Epithelial cell of proximal tubule (primary cell): ENCODE data around the gene OR8G1. TPM values are rescaled to one million over a fixed set of nuclear protein-coding genes. Genes with fewer than 3 reads are reported as not detected.

ENCODE experiments used
- DNase-seq: peaks from one replicate; pipeline ENCODE4 v3.0.0-alpha.2; 2011; ENCODE audit warnings: low read depth
- H3K4me3 ChIP-seq: 2 replicates; pipeline ENCODE4 v1.5.1; 2011; ENCODE audit warnings: low read depth, mild to moderate bottlenecking, low read length
- total RNA-seq: library from RNA; depleted of rRNA; stranded (reverse); fragments of >200 nt; gene quantifications from 2 replicates; pipeline ENCODE4 v1.2.3, GENCODE V29; 2015
- TF ChIP-seq, protein P1 (sequence below): conservative IDR thresholded peaks from 2 replicates; pipeline ENCODE4 v1.5.1; 2012; ENCODE audit warnings: low read depth, mild to moderate bottlenecking, low read length

Gene OR8G1
- total RNA-seq, 1 donor from 2014 or later, result not detected

DNA sequence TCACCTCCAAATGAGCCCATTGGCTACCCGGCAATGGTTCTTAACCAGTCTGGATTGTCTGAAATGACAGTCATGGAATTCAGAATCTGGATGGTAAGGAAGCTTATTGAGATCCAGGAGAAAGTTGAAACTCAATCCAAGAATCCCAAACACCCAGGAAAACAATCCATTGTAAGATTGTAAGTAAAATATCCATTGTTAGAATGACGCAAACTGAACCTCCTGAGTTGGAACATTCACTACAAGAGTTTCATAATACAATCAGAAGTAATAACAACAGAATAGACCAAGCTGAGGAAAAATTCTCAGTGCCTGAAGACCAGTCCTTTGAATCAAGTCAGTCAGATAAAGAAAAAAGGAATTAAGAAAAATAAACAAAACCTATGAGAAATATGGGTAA, 37.4 kb downstream of the OR8G1 start:
- no peak for DNase-seq
- no peak overlapping the region for H3K4me3 ChIP-seq
- TF ChIP-seq, protein P1, sequence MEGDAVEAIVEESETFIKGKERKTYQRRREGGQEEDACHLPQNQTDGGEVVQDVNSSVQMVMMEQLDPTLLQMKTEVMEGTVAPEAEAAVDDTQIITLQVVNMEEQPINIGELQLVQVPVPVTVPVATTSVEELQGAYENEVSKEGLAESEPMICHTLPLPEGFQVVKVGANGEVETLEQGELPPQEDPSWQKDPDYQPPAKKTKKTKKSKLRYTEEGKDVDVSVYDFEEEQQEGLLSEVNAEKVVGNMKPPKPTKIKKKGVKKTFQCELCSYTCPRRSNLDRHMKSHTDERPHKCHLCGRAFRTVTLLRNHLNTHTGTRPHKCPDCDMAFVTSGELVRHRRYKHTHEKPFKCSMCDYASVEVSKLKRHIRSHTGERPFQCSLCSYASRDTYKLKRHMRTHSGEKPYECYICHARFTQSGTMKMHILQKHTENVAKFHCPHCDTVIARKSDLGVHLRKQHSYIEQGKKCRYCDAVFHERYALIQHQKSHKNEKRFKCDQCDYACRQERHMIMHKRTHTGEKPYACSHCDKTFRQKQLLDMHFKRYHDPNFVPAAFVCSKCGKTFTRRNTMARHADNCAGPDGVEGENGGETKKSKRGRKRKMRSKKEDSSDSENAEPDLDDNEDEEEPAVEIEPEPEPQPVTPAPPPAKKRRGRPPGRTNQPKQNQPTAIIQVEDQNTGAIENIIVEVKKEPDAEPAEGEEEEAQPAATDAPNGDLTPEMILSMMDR, result no peak

DNA sequence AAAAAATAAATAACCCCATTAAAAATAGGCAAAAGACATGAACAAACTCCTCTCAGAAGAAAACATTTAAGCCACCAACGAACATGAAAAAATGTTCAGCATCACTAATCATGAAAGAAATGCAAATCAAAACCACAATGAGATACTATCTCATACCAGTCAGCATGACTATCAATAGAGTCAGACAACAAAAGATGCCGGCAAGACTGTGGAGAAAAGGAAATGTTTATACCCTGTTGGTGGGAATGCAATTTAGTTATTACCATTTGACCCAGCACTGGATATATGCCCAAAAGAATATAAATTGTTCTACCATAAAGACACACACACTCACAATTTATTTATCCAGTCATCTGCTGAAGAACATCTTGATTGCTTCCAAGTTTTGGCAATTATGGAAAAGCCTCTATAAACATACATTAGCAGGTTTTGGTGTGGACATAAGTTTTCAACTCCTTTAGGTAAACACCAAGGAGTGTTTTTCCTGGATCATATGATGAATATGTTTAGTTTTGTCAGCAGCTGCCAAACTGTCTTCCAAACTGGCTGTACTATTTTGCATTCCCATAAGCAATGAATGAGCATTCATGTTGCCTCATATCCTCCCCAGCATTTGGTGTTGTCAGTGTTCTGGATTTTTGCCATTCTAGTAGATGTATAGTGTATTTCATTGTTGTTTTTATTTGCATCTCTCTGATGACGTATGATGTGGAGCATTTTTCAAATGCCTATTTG, 44.9 kb downstream of the OR8G1 start:
- no peak for DNase-seq
- H3K4me3 ChIP-seq, result no peak overlapping the region
- TF ChIP-seq, protein P1, result no peak

DNA sequence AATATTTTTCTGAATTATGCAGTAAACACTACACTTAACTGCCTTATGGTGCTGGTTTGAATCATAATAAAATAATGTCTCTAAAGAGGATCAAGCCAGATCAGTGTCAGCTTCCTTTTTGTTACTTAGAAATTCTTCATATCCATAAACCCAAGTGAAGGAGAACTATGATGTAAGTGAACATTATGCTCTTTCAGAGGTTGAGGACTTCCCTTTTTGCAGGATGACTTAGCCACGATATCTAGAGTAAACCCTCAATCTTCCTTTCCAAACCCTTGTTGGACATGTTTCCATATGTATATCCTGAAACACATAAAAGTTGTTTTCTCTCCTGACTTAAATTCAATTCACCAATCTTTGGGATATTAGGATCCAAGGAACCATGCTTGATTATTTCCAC, 53.8 kb downstream of the OR8G1 start:
- H3K4me3 ChIP-seq, result no peak overlapping the region
- no peak for DNase-seq
- TF ChIP-seq, protein P1, result no peak

DNA sequence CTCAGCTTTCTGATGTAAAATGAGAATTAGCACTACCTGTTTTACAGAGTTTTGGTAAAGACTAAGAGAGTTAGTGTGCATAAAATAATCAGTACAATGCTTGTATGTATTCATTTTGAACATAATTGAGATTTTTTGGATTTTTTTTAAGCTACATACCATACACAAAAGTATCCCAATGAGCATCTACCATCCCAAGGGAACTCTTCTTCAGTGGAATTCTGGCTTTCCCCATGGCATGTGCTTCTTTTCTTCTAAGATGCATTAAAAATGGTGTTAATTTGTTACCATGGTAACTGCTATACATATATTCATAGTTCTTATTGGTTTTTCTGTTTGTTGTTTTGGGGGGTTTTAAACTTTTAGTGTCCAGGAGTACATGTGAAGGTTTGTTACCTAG, 55.1 kb downstream of the OR8G1 start:
- no peak for DNase-seq
- H3K4me3 ChIP-seq, result no peak overlapping the region
- TF ChIP-seq, protein P1, result no peak

DNA sequence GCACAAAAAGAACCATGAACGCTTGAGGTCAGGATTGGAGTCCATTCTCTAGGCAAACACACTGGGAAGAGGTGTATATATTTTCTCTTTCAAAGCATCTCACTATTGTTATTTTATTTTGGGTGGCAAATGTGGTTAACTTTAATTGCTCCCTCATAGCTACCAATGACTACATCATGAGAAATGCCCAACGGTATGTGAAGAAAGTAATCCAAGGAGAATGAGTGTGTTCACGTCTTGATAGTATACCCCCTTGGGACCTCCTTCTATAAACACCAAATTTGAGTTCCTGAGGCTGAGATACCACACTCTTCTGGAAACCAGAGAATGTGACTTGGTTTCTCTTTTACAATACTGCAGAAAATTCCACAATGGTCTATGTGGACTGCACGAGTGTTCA, 57.0 kb downstream of the OR8G1 start:
- H3K4me3 ChIP-seq, result no peak overlapping the region
- TF ChIP-seq, protein P1, result no peak
- DNase-seq, result no peak

DNA sequence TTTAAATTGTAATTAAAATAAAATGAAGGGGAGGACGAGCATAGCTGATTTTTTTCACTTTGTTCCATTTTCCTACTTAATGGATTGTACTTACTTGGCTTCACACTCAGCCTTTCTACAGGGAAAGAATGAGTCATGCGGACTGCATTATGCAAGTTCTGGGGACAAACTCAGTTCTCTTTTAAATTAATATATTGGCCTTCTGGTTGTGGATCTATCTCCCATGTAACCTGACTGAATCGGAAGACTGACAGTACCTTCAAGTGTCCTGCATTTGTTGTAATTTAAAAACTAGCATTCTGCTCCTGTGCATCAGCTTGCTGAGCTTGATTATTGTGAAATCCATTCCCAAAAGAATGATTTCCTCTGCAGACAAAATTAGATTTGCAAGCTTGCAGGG, 60.7 kb downstream of the OR8G1 start:
- no peak overlapping the region for H3K4me3 ChIP-seq
- DNase-seq, result peak; percentile 6
- TF ChIP-seq, protein P1, result no peak

DNA sequence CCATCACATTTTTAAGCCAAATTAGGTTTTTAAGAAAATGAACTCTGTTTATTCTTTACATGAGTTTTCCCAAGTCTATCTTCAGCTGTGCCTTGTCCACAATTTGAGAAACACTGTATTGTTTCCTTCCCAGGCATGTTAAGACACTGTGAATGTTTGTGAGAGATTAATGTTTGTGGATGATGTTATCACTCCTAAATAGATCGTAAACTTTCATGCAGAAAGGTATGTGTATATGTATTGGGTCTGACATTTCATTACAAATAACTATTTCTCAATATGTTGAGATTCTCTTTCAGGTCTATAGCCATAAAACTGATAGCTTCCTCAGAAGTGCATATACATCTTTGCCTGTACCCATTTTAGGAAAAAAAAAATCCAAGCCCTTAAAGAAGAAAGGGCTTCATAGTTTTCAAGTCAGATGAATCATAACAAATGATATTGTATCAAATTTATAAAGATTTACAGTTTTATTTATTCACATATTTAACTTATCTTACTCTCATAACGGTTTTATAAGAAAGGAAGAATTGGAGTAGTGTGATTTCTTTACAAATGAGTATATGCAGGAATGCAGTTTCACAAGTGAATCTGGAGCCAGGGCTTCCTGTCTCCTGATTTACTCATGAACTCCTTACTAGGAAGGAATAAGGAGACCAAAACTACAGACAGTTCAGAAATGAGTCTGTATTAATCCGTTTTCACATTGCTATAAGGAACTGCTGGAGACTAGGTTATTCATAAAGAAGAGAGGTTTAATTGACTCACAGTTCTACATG, 61.6 kb downstream of the OR8G1 start:
- DNase-seq, result no peak
- TF ChIP-seq, protein P1, result no peak
- H3K4me3 ChIP-seq, result no peak overlapping the region
